HG02798 (cell line): Measurements from ENCODE around the gene ZNF467.
A peak's percentile ranks its signal among the peaks of the same experiment; 100 is the strongest.

Experiments
- ATAC-seq: cut with Tn5 transposase; IDR thresholded peaks from one replicate; pipeline ENCODE4 v1.9.1; 2021; ENCODE audit warnings: mild to moderate bottlenecking; ENCODE audit not compliant: unreplicated experiment, poor library complexity

Gene ZNF467

DNA sequence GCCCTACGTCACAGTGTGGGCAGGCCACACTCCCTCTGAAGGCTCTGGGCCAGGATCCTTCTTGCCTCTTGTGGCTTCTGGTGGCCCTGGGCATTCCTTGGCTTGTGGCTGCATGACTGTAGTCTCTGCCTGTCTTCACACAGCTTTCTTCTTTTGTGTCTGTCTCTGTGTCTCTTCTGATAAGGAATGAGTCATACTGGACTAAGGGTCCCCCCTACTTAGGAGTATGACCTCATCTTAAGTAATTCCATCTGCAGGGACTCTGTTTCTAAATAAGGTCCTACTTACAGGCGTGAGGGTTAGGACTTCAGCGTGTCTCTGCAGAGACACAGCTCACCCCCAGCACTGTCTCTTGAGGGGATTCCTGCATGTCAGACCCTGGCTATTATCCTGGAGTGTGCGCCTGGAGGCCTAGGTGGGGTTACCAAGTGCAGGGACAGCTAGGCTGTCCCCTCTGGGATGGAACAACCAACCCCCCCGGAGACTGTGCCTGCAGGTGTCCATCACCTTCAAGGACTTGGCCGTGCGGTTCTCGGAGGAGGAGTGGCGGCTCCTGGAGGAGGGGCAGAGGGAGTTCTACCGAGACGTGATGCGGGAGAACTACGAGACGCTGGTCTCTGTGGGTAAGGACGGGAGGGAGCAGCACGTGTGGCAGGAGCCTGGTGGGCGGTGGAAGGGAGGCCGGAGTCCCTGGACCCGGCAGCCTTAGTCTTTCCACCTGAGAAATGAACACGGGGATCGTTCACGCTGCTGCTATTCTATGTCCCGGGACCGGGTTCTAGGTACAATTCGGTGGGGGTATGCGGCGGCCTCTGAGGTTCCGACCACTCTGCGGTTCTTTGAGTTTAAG lies 54.1 kb downstream of the ZNF467 start:
- no peak for ATAC-seq

DNA sequence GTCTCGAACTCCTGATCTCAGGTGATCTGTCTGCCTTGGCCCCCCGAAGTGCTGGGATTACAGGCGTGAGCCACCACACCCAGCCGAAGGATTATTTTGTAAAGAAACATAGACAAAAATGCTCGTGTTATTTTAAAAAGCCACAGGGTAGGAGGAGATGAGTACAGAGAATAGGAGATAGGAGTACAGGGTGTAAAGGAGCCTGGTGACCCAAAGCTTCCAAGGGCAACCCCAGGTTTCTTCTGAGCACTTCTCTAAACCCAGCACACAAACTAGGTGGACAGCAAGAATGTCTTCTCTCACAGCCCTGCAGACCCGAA lies 54.7 kb downstream of the ZNF467 start:
- ATAC-seq = no peak

DNA sequence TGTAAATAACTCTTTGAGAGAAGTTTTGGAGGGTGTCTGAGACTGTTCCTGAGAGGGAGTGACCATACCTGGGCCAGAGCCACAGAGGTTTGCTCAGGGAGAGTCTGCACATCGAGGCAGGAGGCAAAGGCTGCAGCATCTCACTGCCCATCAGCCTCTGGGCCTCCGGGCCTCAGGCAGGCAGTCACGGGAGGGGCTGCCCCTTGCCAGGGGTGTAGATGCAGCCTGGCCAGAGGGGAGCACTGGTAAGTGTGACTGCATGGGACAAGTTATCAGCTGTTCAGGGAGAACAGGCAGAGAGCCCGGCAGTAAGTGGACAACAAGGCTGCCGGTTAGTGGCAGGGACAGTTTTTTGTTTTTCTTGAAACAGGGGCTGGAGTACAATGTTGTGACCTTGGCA lies 55.9 kb downstream of the ZNF467 start:
- ATAC-seq = no peak

DNA sequence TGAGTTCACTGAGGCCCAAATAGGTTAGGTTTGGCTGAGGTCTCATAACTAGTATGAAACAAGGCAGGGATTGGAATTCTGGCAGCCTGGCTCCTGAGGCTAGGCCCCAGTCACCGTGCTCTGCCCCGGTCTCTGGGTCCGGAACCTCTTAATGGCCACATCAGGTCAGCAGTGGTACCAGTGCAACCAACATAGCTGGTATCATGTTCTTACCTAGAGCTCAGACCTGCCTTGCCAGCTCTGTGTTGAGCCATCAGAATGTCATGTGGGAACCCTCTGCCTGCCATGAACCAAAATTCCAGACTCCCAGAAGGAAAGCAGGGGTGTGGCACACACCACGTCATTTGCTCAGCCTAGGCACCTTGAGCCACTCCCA lies 56.5 kb downstream of the ZNF467 start:
- no peak for ATAC-seq

DNA sequence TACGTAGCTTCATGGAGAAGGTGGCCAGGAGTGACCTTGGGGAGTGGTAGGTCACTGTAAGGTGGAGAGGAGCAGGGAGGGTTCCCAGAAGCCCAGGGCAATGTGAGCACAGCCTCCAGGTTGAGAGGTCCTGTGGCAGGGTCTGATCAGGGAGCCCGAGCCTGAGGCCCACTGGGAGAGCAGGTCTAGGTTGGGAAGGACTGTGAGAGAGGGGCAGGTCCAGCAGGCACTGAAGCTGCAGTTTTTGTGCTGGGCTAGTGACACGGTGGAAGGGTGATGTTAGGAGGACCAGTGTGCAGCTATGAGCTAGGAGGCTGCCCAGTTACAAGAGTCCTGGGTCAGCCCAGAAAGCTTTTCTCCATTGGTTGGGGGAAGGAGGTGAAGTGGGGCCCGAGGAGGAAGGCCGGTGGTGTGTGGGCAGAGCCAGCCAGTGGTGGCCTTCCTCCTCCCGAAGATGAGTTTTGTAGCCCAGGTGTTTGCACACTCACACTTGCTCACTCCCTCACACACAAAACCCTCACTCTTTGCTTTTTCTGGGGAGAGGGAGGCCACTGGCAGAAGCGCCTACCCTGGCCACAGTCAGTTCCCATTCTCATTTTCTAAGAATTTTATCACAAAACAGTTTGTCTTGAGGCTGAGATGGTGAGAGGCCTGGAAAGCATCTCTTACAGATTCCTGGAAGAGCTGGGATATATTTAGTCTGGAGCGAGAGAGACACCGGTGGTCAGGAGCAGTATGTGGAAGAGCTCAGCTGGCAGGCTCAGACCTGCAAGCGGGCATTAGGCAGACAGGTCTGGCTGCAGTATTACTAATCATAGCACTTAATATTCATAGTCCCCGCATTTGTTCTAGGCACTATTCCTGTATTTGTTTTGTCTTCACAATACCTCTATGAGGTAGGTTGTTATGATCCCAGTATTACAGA lies 57.1 kb downstream of the ZNF467 start:
- ATAC-seq = no peak

DNA sequence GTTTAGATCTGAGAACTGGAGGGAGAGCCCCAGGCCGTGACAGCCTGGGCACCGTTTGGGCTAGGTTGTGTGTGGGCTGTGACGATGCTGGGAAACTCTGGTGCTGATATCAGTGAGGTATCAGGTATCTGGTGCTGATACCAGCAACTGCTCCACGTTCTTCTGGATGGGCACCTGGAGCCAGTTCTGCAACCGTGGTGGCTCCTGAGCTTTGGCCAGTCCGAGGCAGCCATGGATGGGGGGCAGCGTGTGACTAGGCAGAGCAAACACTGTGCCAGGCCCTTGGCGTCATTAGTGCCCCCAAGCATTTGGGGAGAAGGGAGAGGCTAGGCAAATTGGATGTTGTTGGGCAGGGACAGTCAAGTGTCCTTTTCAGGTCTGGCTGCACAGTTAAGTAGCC lies 57.9 kb downstream of the ZNF467 start:
- ATAC-seq = no peak

DNA sequence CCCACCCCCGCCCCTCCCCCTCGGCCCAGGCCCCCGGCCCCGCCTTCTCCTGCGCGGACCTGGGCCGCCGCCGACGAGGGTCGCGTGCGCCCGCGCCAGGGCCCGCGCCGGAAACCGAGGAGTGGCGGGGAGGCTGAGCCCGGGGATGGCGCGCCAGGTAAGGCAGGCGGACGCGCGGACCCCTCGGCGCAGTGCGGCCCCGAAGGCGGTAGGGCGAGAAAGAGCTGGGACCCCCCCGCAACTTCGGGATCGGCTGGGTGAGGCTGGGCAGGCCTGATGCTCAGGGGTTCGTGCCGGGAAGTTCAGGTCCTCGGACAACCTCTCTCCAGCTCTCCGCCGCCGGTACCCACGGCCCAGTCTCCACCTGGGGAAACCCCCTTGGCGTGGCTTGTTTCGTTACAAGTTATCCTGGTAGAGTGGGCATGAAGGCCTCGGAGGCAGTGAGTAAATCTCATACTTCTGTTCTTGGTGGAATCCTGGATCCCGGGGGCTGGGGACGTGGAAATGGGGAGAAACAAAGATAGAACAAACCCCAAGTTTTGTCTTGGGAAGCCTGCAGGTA lies 58.4 kb downstream of the ZNF467 start:
- ATAC-seq = peak; percentile 22
